HEK293 (cell line): ENCODE data around the gene RETREG3.

Source experiments
- CTCF ChIA-PET: fragments of 350-600 bp; formaldehyde crosslinking; extraction: SDS; loops from one replicate; lab custom pipeline; 2021; ENCODE audit warnings: antibody characterized with exemption; lab: Yijun Ruan, JAX
- POLR2A ChIA-PET: fragments of 300-600 bp; formaldehyde crosslinking; extraction: SDS; loops from one replicate; lab custom pipeline; 2020; ENCODE audit warnings: antibody characterized with exemption, inconsistent platforms; lab: Yijun Ruan, JAX
- H3K27ac ChIP-seq: fragments of 200-500 bp; sonication (Bioruptor generic); 2 replicates; pipeline ENCODE4 v1.5.1; 2014; ENCODE audit warnings: low read depth, low read length, control low read depth, inconsistent platforms; ENCODE audit errors: extremely low read depth
- H3K36me3 ChIP-seq, 2 experiments: fragments of 200-500 bp in 1 of 2; sonication (Bioruptor generic) in 1 of 2; 1 replicate in 1 of 2; 2 replicates in 1 of 2; pipeline ENCODE4 v1.5.1; 2014 to 2017; ENCODE audit warnings: inconsistent platforms in 2 of 2, low read length in 2 of 2; ENCODE audit not compliant: control insufficient read depth in 2 of 2, insufficient read depth in 1 of 2
- H3K4me1 ChIP-seq: fragments of 200-500 bp; sonication (Bioruptor generic); 2 replicates; pipeline ENCODE4 v1.5.1; 2014; ENCODE audit warnings: mild to moderate bottlenecking, low read length, inconsistent platforms; ENCODE audit not compliant: control insufficient read depth, insufficient read depth
- H3K4me3 ChIP-seq: 2 replicates; pipeline ENCODE4 v1.5.1; 2011; ENCODE audit warnings: low read depth, mild to moderate bottlenecking, control low read depth, low read length, moderate library complexity
- H3K9me3 ChIP-seq: fragments of 200-500 bp; sonication (Bioruptor generic); 2 replicates; pipeline ENCODE4 v1.5.1; 2014; ENCODE audit warnings: low read depth, low read length, inconsistent platforms; ENCODE audit not compliant: control insufficient read depth, insufficient read depth
- MYNN ChIP-seq: fragments of 450-650 bp; formaldehyde crosslinking; IDR thresholded peaks from 2 replicates; pipeline ENCODE4 v1.5.1; 2016; ENCODE audit warnings: missing biosample characterization, missing genetic modification characterization, borderline replicate concordance
- SCRT2 ChIP-seq: fragments of 450-650 bp; formaldehyde crosslinking; IDR thresholded peaks from 2 replicates; pipeline ENCODE4 v1.5.1; 2016; ENCODE audit warnings: missing biosample characterization, missing genetic modification characterization
- SP7 ChIP-seq: fragments of 450-650 bp; formaldehyde crosslinking; IDR thresholded peaks from 2 replicates; pipeline ENCODE4 v1.5.1; 2016; ENCODE audit warnings: missing biosample characterization, missing genetic modification characterization
- YY1 ChIP-seq: fragments of 450-650 bp; formaldehyde crosslinking; IDR thresholded peaks from 2 replicates; pipeline ENCODE4 v1.5.1; 2018; ENCODE audit warnings: missing biosample characterization, missing genetic modification characterization
- ZBTB17 ChIP-seq: fragments of 450-650 bp; formaldehyde crosslinking; IDR thresholded peaks from 2 replicates; pipeline ENCODE4 v1.5.1; 2016; ENCODE audit warnings: missing biosample characterization, missing genetic modification characterization
- ZNF2 ChIP-seq: fragments of 450-650 bp; formaldehyde crosslinking; IDR thresholded peaks from 2 replicates; pipeline ENCODE4 v1.5.1; 2016; ENCODE audit warnings: missing biosample characterization, missing genetic modification characterization
- ZNF302 ChIP-seq: fragments of 450-650 bp; formaldehyde crosslinking; IDR thresholded peaks from 2 replicates; pipeline ENCODE4 v1.5.1; 2016; ENCODE audit warnings: missing biosample characterization, missing genetic modification characterization, low read depth
- ZNF335 ChIP-seq: fragments of 450-650 bp; formaldehyde crosslinking; conservative IDR thresholded peaks from 2 replicates; pipeline ENCODE4 v1.5.1; 2016; ENCODE audit warnings: missing biosample characterization, missing genetic modification characterization
- ZNF341 ChIP-seq: fragments of 450-650 bp; formaldehyde crosslinking; IDR thresholded peaks from 2 replicates; pipeline ENCODE4; 2016; ENCODE audit warnings: low read depth, missing biosample characterization, missing genetic modification characterization
- ZNF501 ChIP-seq: fragments of 450-650 bp; formaldehyde crosslinking; IDR thresholded peaks from 2 replicates; pipeline ENCODE4 v1.5.1; 2016; ENCODE audit warnings: missing biosample characterization, missing genetic modification characterization
- ZNF530 ChIP-seq: fragments of 450-650 bp; formaldehyde crosslinking; IDR thresholded peaks from 2 replicates; pipeline ENCODE4 v1.5.1; 2016; ENCODE audit warnings: low read depth, missing biosample characterization, missing genetic modification characterization
- ZNF596 ChIP-seq: fragments of 450-650 bp; IDR thresholded peaks from 2 replicates; pipeline ENCODE4 v1.5.0; 2018; ENCODE audit warnings: missing biosample characterization, mild to moderate bottlenecking, missing genetic modification characterization, moderate library complexity
- ZNF600 ChIP-seq: fragments of 450-650 bp; formaldehyde crosslinking; IDR thresholded peaks from 2 replicates; pipeline ENCODE4 v1.5.1; 2016; ENCODE audit warnings: missing biosample characterization, missing genetic modification characterization
- ZNF610 ChIP-seq: fragments of 450-650 bp; formaldehyde crosslinking; IDR thresholded peaks from 2 replicates; pipeline ENCODE4 v1.5.1; 2016; ENCODE audit warnings: missing biosample characterization, missing genetic modification characterization, borderline replicate concordance
- ZNF747 ChIP-seq: fragments of 450-650 bp; formaldehyde crosslinking; IDR thresholded peaks from 2 replicates; pipeline ENCODE4 v1.5.1; 2016; ENCODE audit warnings: missing biosample characterization, missing genetic modification characterization
- TF ChIP-seq, protein P1 (sequence below): fragments of 450-650 bp; formaldehyde crosslinking; IDR thresholded peaks from 2 replicates; pipeline ENCODE4 v1.5.0; 2017; ENCODE audit warnings: missing biosample characterization, missing genetic modification characterization, borderline replicate concordance
- TF ChIP-seq, protein P2 (sequence below): fragments of 450-650 bp; formaldehyde crosslinking; IDR thresholded peaks from 2 replicates; pipeline ENCODE4 v1.5.1; 2016; ENCODE audit warnings: missing biosample characterization, missing genetic modification characterization
- TF ChIP-seq, protein P3 (sequence below): sonication (generic); formaldehyde crosslinking; IDR thresholded peaks from 2 replicates; pipeline ENCODE4 v1.8.1; 2022; ENCODE audit warnings: mild to moderate bottlenecking, moderate library complexity, missing genetic modification reagents
- TF ChIP-seq, protein P4 (sequence below): fragments of 450-650 bp; formaldehyde crosslinking; IDR thresholded peaks from 2 replicates; pipeline ENCODE4 v1.5.1; 2016; ENCODE audit warnings: missing biosample characterization, missing genetic modification characterization

Gene RETREG3

DNA sequence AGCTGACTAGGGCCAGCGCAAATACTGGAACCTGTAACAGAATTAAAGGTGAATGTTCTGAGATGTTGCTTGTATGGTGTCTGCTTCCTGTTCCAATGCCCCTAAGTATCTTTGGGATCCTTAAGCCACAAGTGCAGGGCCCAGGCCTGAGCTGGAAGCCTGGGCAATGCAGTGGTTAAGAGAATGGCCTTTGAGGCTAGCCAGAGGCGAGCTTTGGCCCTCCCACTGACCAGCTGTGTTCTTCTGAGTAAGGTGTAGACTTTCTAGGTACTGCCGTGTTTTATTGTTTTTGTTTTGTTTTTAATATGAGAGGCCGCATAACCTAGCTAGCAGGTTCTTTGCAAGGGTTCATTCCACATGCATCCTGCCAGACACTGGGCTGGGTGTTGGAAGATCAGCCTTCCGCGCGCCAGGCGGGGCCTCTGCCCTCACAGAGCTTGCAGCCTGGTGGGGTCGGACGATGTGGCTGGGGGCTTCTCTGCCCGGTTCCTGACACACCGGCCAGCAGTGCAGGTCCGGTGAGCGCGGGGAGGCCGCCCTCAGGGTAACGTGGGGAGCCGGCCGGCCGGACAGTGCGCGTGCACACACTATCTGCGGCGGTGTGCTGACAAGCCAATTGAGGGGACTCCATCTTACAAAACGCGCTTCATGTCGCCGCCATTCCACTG, 42.8 kb downstream of the RETREG3 start:
- Histone ChIP-seq H3K9me3 (no peaks in the 10 kb centered on the region), H3K36me3 (peaks cover 12 to 72% of the 10 kb centered on the region in 2 experiments), H3K4me1 (peaks cover 10% of the 10 kb centered on the region; the same call in 1 of the 2 replicates), H3K27ac (peak overlapping the region; percentile 86), H3K4me3 (peak overlapping the region; percentile 86)
- ChIA-PET POLR2A (interaction anchor here (0.5 to 4.8 kb wide), 6 partner anchors 12 to 832 kb away, joined by 3 to 48 read pairs (median 7); partner anchors contain the start of genes PSMC3IP and VPS25), CTCF (interaction anchor here (0.7 to 4.9 kb wide), 4 partner anchors 11 to 440 kb away, joined by 3 to 34 read pairs (median 5); partner anchors contain the start of genes BECN1 and PSMC3IP)
- TF ChIP-seq, protein P1, sequence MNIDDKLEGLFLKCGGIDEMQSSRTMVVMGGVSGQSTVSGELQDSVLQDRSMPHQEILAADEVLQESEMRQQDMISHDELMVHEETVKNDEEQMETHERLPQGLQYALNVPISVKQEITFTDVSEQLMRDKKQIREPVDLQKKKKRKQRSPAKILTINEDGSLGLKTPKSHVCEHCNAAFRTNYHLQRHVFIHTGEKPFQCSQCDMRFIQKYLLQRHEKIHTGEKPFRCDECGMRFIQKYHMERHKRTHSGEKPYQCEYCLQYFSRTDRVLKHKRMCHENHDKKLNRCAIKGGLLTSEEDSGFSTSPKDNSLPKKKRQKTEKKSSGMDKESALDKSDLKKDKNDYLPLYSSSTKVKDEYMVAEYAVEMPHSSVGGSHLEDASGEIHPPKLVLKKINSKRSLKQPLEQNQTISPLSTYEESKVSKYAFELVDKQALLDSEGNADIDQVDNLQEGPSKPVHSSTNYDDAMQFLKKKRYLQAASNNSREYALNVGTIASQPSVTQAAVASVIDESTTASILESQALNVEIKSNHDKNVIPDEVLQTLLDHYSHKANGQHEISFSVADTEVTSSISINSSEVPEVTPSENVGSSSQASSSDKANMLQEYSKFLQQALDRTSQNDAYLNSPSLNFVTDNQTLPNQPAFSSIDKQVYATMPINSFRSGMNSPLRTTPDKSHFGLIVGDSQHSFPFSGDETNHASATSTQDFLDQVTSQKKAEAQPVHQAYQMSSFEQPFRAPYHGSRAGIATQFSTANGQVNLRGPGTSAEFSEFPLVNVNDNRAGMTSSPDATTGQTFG (tag by site-specific recombination): no peak
- TF ChIP-seq, protein P2, sequence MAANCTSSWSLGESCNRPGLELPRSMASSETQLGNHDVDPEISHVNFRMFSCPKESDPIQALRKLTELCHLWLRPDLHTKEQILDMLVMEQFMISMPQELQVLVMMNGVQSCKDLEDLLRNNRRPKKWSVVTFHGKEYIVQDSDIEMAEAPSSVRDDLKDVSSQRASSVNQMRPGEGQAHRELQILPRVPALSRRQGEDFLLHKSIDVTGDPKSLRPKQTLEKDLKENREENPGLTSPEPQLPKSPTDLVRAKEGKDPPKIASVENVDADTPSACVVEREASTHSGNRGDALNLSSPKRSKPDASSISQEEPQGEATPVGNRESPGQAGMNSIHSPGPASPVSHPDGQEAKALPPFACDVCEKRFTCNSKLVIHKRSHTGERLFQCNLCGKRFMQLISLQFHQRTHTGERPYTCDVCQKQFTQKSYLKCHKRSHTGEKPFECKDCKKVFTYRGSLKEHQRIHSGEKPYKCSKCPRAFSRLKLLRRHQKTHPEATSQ (tag by site-specific recombination): 0 out of 2 replicates have a peak, but pooled peaks have one; percentile 49
- peak; percentile 30 for TF ChIP-seq ZNF501
- TF ChIP-seq SCRT2 (tag by site-specific recombination): peak; percentile 44; the same call in 1 of the 2 replicates
- TF ChIP-seq ZNF335 (tag by site-specific recombination): peak; percentile 88
- TF ChIP-seq ZNF610 (tag by site-specific recombination): peak; percentile 65
- no peak for TF ChIP-seq ZNF530 (tag by site-specific recombination)
- TF ChIP-seq ZNF600 (tag by site-specific recombination): peak; percentile 61
- TF ChIP-seq, protein P3, sequence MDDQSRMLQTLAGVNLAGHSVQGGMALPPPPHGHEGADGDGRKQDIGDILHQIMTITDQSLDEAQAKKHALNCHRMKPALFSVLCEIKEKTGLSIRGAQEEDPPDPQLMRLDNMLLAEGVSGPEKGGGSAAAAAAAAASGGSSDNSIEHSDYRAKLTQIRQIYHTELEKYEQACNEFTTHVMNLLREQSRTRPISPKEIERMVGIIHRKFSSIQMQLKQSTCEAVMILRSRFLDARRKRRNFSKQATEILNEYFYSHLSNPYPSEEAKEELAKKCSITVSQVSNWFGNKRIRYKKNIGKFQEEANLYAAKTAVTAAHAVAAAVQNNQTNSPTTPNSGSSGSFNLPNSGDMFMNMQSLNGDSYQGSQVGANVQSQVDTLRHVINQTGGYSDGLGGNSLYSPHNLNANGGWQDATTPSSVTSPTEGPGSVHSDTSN: 0 out of 2 replicates have a peak, but pooled peaks have one; percentile 13
- no peak for TF ChIP-seq ZNF747
- TF ChIP-seq ZNF2 (tag by site-specific recombination): peak; percentile 61; the same call in 1 of the 2 replicates
- TF ChIP-seq SP7 (tag by site-specific recombination): no peak
- no peak for TF ChIP-seq MYNN (tag by site-specific recombination)
- TF ChIP-seq ZNF596 (tag by site-specific recombination): 0 out of 2 replicates have a peak, but pooled peaks have one; percentile 19
- peak; percentile 53; the same call in 1 of the 2 replicates for TF ChIP-seq ZBTB17 (tag by site-specific recombination)
- TF ChIP-seq ZNF302: no peak
- TF ChIP-seq YY1 (tag by site-specific recombination): peak; percentile 92
- TF ChIP-seq, protein P4, sequence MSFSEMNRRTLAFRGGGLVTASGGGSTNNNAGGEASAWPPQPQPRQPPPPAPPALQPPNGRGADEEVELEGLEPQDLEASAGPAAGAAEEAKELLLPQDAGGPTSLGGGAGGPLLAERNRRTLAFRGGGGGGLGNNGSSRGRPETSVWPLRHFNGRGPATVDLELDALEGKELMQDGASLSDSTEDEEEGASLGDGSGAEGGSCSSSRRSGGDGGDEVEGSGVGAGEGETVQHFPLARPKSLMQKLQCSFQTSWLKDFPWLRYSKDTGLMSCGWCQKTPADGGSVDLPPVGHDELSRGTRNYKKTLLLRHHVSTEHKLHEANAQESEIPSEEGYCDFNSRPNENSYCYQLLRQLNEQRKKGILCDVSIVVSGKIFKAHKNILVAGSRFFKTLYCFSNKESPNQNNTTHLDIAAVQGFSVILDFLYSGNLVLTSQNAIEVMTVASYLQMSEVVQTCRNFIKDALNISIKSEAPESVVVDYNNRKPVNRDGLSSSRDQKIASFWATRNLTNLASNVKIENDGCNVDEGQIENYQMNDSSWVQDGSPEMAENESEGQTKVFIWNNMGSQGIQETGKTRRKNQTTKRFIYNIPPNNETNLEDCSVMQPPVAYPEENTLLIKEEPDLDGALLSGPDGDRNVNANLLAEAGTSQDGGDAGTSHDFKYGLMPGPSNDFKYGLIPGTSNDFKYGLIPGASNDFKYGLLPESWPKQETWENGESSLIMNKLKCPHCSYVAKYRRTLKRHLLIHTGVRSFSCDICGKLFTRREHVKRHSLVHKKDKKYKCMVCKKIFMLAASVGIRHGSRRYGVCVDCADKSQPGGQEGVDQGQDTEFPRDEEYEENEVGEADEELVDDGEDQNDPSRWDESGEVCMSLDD (tag by site-specific recombination): 0 out of 2 replicates have a peak, but pooled peaks have one; percentile 17
- TF ChIP-seq ZNF341: peak; percentile 87; the same call in 1 of the 2 replicates
